ENCODE data around the gene GLOD5.

Gene GLOD5

DNA sequence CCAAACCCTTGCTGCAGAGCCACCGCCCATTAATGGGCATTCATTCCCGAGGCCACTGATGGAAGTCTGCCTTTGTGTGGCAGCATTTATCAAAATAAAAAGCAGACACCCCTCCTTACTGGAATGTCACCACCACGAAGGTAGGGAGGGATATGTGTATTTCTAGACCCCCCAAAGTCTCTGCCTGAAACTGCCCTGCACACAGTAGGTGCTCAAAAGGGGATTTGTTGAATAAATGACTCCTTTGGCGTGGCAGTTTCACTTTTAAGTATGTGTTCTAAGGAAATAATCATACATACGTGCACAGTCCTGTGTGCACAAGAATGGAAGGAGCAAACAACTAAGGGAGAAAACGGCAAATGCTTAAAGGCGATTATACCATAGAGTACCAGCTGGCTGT, 23.6 kb upstream of the GLOD5 start:
- peaks cover 0 to 19% (median 7%) of the 10 kb centered on the region in 4 experiments for H3K4me1 ChIP-seq (ENCODE audit: control extremely low read depth in 1 of 4, control insufficient read depth in 4 of 4, insufficient read depth in 4 of 4, low read length in 3 of 4)
- H3K36me3 ChIP-seq (ENCODE audit: control insufficient read depth in 4 of 4, insufficient read depth in 4 of 4, low read length in 3 of 4): no peaks in the 10 kb centered on the region
- 66% methylated on average over 5 of the region's 7 CpGs for WGBS (ENCODE audit: insufficient coverage)
- H3K27ac ChIP-seq (ENCODE audit: insufficient read depth in 1 of 2, low read depth in 1 of 2, low read length in 2 of 2, poor library complexity in 1 of 2, severe bottlenecking in 2 of 2): peak overlapping the region; percentile 78 to 89
- no peaks in the 10 kb centered on the region for H3K9me3 ChIP-seq (ENCODE audit: control extremely low read depth in 1 of 5, control insufficient read depth in 4 of 5, insufficient read depth in 2 of 5, low read depth in 1 of 5, low read length in 4 of 5)
- no peak for DNase-seq
- H3K27me3 ChIP-seq (replicated peaks in 2 of 5; ENCODE audit: control insufficient read depth in 4 of 5, insufficient read depth in 5 of 5, low read length in 4 of 5): no peaks in the 10 kb centered on the region
- H3K4me3 ChIP-seq (ENCODE audit: control insufficient read depth in 1 of 7, extremely low read depth in 1 of 7, insufficient read depth in 4 of 7, low read depth in 2 of 7, low read length in 6 of 7): peak overlapping the region; percentile 32 to 78 (median 72)
- ChIA-PET CTCF (no interaction called here), POLR2A (interaction anchor here (0.6 kb wide), 1 partner anchor 63 kb away, joined by 4 read pairs; the partner anchor contains the start of gene HDAC6)

DNA sequence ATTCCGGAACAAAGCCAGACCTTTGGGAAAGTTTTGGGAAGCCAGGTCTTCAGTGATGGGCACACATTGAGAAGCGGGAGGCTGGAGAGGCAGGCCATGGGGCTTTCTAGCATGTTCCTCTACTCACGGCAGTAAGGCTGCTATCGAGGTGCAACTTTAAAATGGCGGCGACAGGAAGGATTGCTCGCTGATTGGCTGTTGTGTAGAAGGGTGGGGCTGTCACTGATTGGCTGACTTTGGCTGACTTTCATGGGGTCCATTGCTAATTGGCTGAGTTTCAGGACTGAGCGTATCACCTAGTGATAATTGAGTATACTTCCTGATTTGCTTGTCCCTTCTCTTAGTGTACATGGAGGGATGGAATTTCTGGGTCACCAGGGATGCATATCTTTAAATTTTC, 19.7 kb upstream of the GLOD5 start:
- H3K9me3 ChIP-seq (ENCODE audit: control extremely low read depth in 1 of 5, control insufficient read depth in 4 of 5, insufficient read depth in 2 of 5, low read depth in 1 of 5, low read length in 4 of 5): no peaks in the 10 kb centered on the region
- H3K4me3 ChIP-seq (ENCODE audit: control insufficient read depth in 1 of 7, extremely low read depth in 1 of 7, insufficient read depth in 4 of 7, low read depth in 2 of 7, low read length in 6 of 7): no peak overlapping the region
- H3K27ac ChIP-seq (ENCODE audit: insufficient read depth in 1 of 2, low read depth in 1 of 2, low read length in 2 of 2, poor library complexity in 1 of 2, severe bottlenecking in 2 of 2): no peak overlapping the region
- 94% methylated on average over 5 of the region's 8 CpGs for WGBS (ENCODE audit: insufficient coverage)
- CTCF ChIA-PET: no interaction called here
- no peaks in the 10 kb centered on the region for H3K36me3 ChIP-seq (ENCODE audit: control insufficient read depth in 4 of 4, insufficient read depth in 4 of 4, low read length in 3 of 4)
- no peak for DNase-seq
- H3K4me1 ChIP-seq (ENCODE audit: control extremely low read depth in 1 of 4, control insufficient read depth in 4 of 4, insufficient read depth in 4 of 4, low read length in 3 of 4): peaks cover 0 to 10% (median 7%) of the 10 kb centered on the region in 4 experiments
- H3K27me3 ChIP-seq (replicated peaks in 2 of 5; ENCODE audit: control insufficient read depth in 4 of 5, insufficient read depth in 5 of 5, low read length in 4 of 5): no peaks in the 10 kb centered on the region
- POLR2A ChIA-PET: no interaction called here

GRCh38 chrX:48745222-48745621, 16.3 kb upstream of the GLOD5 start:
- Histone ChIP-seq H3K4me3 (ENCODE audit: control insufficient read depth in 1 of 7, extremely low read depth in 1 of 7, insufficient read depth in 4 of 7, low read depth in 2 of 7, low read length in 6 of 7) (no peak overlapping the region), H3K9me3 (ENCODE audit: control extremely low read depth in 1 of 5, control insufficient read depth in 4 of 5, insufficient read depth in 2 of 5, low read depth in 1 of 5, low read length in 4 of 5) (no peaks in the 10 kb centered on the region), H3K27ac (ENCODE audit: insufficient read depth in 1 of 2, low read depth in 1 of 2, low read length in 2 of 2, poor library complexity in 1 of 2, severe bottlenecking in 2 of 2) (no peak overlapping the region), H3K36me3 (ENCODE audit: control insufficient read depth in 4 of 4, insufficient read depth in 4 of 4, low read length in 3 of 4) (no peaks in the 10 kb centered on the region), H3K27me3 (replicated peaks in 2 of 5; ENCODE audit: control insufficient read depth in 4 of 5, insufficient read depth in 5 of 5, low read length in 4 of 5) (no peaks in the 10 kb centered on the region), H3K4me1 (ENCODE audit: control extremely low read depth in 1 of 4, control insufficient read depth in 4 of 4, insufficient read depth in 4 of 4, low read length in 3 of 4) (no peaks in the 10 kb centered on the region)
- WGBS (ENCODE audit: insufficient coverage): 75% methylated on average over 1 of the region's 4 CpGs
- POLR2A ChIA-PET: no interaction called here
- CTCF ChIA-PET: no interaction called here
- no peak for DNase-seq

DNA sequence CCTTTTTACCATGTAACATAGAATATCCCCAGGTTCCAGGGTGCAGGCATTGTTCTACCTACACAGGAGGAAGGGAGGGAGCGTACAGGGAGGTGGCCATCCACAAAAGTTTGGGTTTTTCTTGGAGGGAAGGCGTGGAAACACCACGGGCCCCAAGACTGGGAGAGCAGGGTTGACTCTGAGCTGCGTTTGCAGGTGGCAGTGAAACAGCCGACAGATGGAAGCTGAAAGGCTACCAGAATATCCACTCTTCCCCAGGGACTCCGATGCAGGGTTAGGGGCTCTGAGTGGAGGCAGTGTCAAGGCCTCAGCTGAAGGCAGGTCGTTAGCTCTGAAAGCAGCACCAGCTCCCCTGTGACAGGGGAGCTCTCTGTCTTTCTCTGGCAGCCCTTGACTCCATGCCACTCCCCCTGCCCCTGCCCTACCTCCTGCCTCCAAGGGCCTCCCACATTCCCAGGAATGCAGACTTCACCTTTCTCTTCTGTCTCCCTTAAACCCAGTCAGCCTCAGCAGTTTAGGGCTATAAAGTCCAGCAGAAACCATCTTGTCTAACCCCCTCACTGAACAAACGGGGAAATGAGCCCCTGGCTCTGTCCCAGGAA, 14.0 kb upstream of the GLOD5 start:
- H3K27ac ChIP-seq (ENCODE audit: insufficient read depth in 1 of 2, low read depth in 1 of 2, low read length in 2 of 2, poor library complexity in 1 of 2, severe bottlenecking in 2 of 2): no peak overlapping the region
- H3K9me3 ChIP-seq (ENCODE audit: control extremely low read depth in 1 of 5, control insufficient read depth in 4 of 5, insufficient read depth in 2 of 5, low read depth in 1 of 5, low read length in 4 of 5): no peaks in the 10 kb centered on the region
- ChIA-PET CTCF (interaction anchor here (1.5 kb wide), 1 partner anchor 53 kb away, joined by 3 read pairs; no protein-coding TSS in a partner anchor), POLR2A (no interaction called here)
- no peak overlapping the region for H3K4me3 ChIP-seq (ENCODE audit: control insufficient read depth in 1 of 7, extremely low read depth in 1 of 7, insufficient read depth in 4 of 7, low read depth in 2 of 7, low read length in 6 of 7)
- H3K27me3 ChIP-seq (replicated peaks in 2 of 5; ENCODE audit: control insufficient read depth in 4 of 5, insufficient read depth in 5 of 5, low read length in 4 of 5): no peaks in the 10 kb centered on the region
- H3K36me3 ChIP-seq (ENCODE audit: control insufficient read depth in 4 of 4, insufficient read depth in 4 of 4, low read length in 3 of 4): no peaks in the 10 kb centered on the region
- DNase-seq: no peak
- WGBS (ENCODE audit: insufficient coverage): 86% methylated on average over 6 of the region's 8 CpGs
- no peaks in the 10 kb centered on the region for H3K4me1 ChIP-seq (ENCODE audit: control extremely low read depth in 1 of 4, control insufficient read depth in 4 of 4, insufficient read depth in 4 of 4, low read length in 3 of 4)

GRCh38 chrX:48749182-48749581, 12.4 kb upstream of the GLOD5 start:
- DNase-seq: no peak
- no peaks in the 10 kb centered on the region for H3K4me1 ChIP-seq (ENCODE audit: control extremely low read depth in 1 of 4, control insufficient read depth in 4 of 4, insufficient read depth in 4 of 4, low read length in 3 of 4)
- no peak overlapping the region for H3K27ac ChIP-seq (ENCODE audit: insufficient read depth in 1 of 2, low read depth in 1 of 2, low read length in 2 of 2, poor library complexity in 1 of 2, severe bottlenecking in 2 of 2)
- ChIA-PET POLR2A (no interaction called here), CTCF (no interaction called here)
- H3K9me3 ChIP-seq (ENCODE audit: control extremely low read depth in 1 of 5, control insufficient read depth in 4 of 5, insufficient read depth in 2 of 5, low read depth in 1 of 5, low read length in 4 of 5): no peaks in the 10 kb centered on the region
- H3K36me3 ChIP-seq (ENCODE audit: control insufficient read depth in 4 of 4, insufficient read depth in 4 of 4, low read length in 3 of 4): no peaks in the 10 kb centered on the region
- WGBS (ENCODE audit: insufficient coverage): 94% methylated on average over 2 of the region's 5 CpGs
- no peak overlapping the region for H3K4me3 ChIP-seq (ENCODE audit: control insufficient read depth in 1 of 7, extremely low read depth in 1 of 7, insufficient read depth in 4 of 7, low read depth in 2 of 7, low read length in 6 of 7)
- peaks cover 0 to 4% (median 0%) of the 10 kb centered on the region in 5 experiments for H3K27me3 ChIP-seq (replicated peaks in 2 of 5; ENCODE audit: control insufficient read depth in 4 of 5, insufficient read depth in 5 of 5, low read length in 4 of 5)

DNA sequence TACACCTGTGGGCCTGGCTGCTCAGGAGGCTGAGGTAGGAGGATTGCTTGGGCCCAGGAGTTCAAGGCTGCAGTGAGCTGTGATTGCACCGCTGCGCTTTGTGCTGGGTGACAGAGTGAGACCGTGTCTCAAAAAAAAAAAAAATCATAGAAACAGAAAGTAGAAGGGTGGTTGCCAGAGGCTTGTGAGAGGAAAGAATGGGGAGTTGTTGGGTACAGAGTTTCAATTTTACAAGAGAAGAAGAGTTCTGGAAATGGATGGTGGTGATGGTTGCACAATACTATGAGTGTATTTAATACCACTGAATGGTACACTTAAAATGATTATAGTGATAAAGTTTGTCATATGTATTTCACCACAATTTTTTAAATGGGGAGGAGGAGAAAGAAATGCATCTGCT, 10.2 kb upstream of the GLOD5 start:
- H3K27me3 ChIP-seq (replicated peaks in 2 of 5; ENCODE audit: control insufficient read depth in 4 of 5, insufficient read depth in 5 of 5, low read length in 4 of 5): peaks cover 0 to 4% (median 0%) of the 10 kb centered on the region in 5 experiments
- no peak overlapping the region for H3K27ac ChIP-seq (ENCODE audit: insufficient read depth in 1 of 2, low read depth in 1 of 2, low read length in 2 of 2, poor library complexity in 1 of 2, severe bottlenecking in 2 of 2)
- no peaks in the 10 kb centered on the region for H3K4me1 ChIP-seq (ENCODE audit: control extremely low read depth in 1 of 4, control insufficient read depth in 4 of 4, insufficient read depth in 4 of 4, low read length in 3 of 4)
- H3K9me3 ChIP-seq (ENCODE audit: control extremely low read depth in 1 of 5, control insufficient read depth in 4 of 5, insufficient read depth in 2 of 5, low read depth in 1 of 5, low read length in 4 of 5): no peaks in the 10 kb centered on the region
- ChIA-PET POLR2A (no interaction called here), CTCF (no interaction called here)
- H3K36me3 ChIP-seq (ENCODE audit: control insufficient read depth in 4 of 4, insufficient read depth in 4 of 4, low read length in 3 of 4): no peaks in the 10 kb centered on the region
- DNase-seq: no peak
- H3K4me3 ChIP-seq (ENCODE audit: control insufficient read depth in 1 of 7, extremely low read depth in 1 of 7, insufficient read depth in 4 of 7, low read depth in 2 of 7, low read length in 6 of 7): no peak overlapping the region
- WGBS (ENCODE audit: insufficient coverage): 94% methylated on average over 2 of the region's 3 CpGs

- 92% methylated on average over 7 of the region's 7 CpGs for WGBS (ENCODE audit: insufficient coverage)
- Histone ChIP-seq H3K27ac (ENCODE audit: insufficient read depth in 1 of 2, low read depth in 1 of 2, low read length in 2 of 2, poor library complexity in 1 of 2, severe bottlenecking in 2 of 2) (no peak overlapping the region), H3K36me3 (ENCODE audit: control insufficient read depth in 4 of 4, insufficient read depth in 4 of 4, low read length in 3 of 4) (no peaks in the 10 kb centered on the region), H3K4me1 (ENCODE audit: control extremely low read depth in 1 of 4, control insufficient read depth in 4 of 4, insufficient read depth in 4 of 4, low read length in 3 of 4) (no peaks in the 10 kb centered on the region), H3K9me3 (ENCODE audit: control extremely low read depth in 1 of 5, control insufficient read depth in 4 of 5, insufficient read depth in 2 of 5, low read depth in 1 of 5, low read length in 4 of 5) (no peaks in the 10 kb centered on the region), H3K4me3 (ENCODE audit: control insufficient read depth in 1 of 7, extremely low read depth in 1 of 7, insufficient read depth in 4 of 7, low read depth in 2 of 7, low read length in 6 of 7) (no peak overlapping the region), H3K27me3 (replicated peaks in 2 of 5; ENCODE audit: control insufficient read depth in 4 of 5, insufficient read depth in 5 of 5, low read length in 4 of 5) (peaks cover 0 to 4% (median 0%) of the 10 kb centered on the region in 5 experiments)
- DNase-seq: no peak
- ChIA-PET CTCF (no interaction called here), POLR2A (no interaction called here)
Measured at GRCh38 chrX:48752498-48752897, 9.0 kb upstream of the GLOD5 start.
